T-helper 9 cell (primary cell): ENCODE data around the gene AKAP6.
"Not testable (repeated sequence)": the region's sequence is repeated elsewhere in the genome, so short reads cannot be mapped to it uniquely, and the experiment has no call there.

Source experiments
- DNase-seq: peaks from one replicate; pipeline ENCODE4 v3.0.0-alpha.2; 2020

AKAP6 gene

DNA sequence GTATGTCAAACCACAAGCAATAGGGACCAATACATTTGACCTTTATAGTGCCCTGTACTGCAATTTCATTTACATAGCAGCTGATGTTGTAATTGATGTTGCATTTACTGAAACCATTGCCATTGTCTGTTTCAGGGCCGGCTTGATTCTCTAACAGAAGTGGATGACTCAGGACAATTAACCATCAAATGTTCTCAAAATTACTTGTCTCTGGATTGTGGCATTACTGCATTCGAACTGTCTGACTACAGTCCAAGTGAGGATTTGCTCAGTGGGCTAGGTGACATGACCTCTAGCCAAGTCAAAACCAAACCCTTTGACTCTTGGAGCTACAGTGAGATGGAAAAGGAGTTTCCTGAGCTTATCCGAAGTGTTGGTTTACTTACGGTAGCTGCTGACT lies 216.0 kb downstream of the AKAP6 start:
- DNase-seq, result no peak

DNA sequence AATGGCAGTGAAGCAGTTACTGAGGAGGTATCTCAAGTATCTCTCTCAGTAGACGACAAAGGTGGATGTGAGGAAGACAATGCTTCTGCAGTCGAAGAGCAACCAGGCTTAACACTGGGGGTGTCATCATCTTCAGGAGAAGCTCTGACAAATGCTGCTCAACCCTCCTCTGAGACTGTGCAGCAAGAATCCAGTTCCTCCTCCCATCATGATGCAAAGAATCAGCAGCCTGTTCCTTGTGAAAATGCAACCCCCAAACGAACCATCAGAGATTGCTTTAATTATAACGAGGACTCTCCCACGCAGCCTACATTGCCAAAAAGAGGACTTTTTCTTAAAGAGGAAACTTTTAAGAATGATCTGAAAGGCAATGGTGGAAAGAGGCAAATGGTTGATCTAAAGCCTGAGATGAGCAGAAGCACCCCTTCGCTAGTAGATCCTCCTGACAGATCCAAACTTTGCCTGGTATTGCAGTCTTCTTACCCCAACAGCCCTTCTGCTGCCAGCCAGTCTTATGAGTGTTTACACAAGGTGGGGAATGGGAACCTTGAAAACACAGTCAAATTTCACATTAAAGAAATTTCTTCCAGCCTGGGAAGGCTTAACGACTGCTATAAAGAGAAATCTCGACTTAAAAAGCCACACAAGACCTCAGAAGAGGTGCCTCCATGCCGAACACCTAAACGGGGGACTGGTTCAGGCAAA lies 216.6 kb downstream of the AKAP6 start:
- DNase-seq, result no peak

DNA sequence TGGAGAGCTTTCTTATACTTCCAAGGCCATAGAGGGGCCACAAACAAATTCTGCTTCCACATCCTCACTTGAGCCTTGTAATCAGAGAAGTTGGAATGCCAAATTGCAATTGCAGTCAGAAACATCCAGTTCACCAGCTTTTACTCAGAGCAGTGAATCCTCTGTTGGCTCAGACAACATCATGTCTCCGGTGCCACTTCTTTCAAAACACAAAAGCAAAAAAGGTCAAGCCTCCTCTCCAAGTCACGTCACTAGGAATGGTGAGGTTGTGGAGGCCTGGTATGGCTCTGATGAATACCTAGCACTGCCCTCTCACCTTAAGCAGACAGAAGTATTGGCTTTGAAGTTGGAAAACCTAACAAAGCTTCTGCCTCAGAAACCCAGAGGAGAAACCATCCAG lies 217.1 kb downstream of the AKAP6 start:
- DNase-seq, result no peak

DNA sequence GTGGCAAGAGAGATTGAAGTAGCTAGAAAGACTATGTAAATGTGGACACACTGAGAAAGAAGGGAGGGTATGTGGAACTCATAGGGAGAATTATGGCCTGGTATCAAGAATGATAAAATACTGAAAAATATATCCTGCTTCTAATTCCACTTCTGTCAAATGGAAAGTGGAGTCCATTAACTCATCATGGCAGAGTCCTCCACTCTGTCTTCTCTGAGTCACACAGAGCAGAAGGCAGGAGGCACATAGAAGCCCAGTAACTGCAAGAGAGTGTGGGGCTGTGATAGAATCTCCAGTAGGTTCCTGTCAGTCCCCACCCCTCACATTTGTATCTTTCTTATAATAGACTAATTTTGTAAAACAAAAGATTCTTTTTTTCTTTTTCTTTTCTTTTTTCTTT lies 223.7 kb downstream of the AKAP6 start:
- DNase-seq, result no peak

DNA sequence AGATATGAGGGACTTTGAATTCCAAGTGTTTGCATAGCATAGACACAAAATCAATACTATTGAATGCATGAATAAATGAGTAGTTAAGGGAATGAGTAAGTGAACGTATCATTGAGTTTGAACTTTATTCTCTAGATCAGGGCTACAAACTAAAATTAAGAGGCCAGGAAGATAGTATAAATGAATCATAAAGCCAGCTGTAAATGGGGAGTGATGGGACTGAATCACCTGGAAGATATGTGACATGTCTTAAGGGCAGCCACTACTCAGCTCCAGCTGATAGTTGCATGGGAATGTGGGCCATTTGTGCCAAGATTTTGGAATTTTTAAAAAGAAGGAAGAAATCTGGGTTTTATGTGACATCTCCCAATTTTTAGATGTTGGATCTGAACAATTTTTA lies 229.9 kb downstream of the AKAP6 start:
- DNase-seq, result no peak

DNA sequence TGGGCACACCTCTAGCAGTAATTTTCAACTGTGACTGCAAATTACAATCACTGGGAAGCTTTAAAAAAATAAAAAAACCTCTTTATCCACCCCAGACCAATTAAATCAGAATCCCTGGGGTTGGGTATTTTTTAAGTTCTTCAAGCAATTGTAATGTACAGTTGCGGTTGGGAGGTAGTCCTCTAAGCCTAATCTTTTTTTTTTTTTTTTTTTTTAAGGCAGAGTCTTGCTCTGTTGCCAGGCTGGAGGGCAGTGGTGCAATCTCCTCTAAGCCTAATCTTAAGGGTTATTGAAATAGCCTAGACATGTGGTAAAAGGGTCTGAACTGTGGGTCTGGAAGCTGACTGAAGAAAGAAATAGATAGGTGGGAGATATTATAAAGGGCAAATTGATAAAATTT lies 230.5 kb downstream of the AKAP6 start:
- DNase-seq, result no peak

DNA sequence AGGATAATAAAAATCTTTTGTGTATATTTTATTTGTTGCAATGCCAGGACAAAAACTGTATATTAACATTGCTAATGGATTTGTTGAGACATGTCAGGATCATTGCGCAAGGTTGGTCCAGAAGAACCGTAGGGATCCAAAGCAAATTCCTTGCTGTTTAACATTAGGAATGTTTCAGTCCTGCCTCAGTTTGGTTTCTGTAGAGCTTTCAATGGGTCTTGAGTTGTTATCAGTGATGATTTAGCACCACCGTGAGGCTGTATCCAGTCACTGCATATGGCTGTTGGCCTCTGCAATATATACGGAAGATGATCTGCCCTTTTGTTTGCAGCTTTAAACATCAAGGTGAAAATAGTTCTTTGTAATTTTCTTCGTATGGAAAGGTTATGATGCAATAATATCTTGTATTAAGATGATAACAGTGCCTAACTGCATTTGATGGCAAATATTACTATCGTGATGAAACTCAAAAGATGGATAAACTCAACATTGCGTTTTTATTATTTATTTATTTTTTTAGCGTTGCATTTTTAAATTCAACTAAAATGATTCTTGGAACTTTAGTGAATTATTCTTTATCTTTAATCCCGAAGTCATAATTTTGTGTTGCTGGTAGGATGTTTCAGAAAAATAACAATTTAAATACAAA lies 231.2 kb downstream of the AKAP6 start:
- no peak for DNase-seq

DNA sequence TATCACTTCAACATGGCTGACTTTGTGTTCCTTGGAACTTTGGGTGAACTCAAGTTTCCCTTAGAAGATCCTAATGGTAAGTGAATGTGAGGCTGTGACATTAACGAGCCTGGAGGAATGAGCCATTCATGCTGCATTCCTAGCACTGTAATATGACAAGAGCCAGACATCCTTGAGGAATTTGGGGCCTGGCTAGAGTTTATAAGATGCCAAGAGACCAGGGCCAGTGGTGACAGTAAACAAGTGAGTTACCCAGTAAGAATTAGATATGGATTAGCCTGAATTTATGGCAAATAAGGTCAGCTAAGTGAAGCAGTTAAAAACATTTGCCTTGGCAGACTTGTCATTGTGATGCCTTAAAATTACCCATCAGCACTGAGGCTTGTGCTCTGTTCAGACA lies 232.4 kb downstream of the AKAP6 start:
- no peak for DNase-seq

DNA sequence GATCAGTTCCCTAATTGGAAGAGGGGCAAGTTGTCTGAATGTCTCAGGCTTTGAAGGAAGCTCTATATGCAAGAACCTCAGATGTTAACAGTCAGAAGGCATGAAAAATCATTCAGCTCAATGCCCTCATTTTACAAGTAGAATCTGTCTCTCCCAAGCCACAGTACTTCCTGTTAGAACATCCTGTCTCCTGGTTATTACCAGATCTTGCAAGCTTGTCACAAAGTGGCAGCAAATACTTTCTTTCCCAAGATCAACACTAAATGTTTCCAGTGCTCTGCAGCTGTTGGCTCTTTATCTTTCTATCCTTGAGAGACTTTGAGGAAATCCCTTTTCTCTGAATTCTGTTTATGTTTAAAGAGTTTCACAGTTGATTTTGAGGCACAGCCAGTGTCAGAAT lies 235.5 kb downstream of the AKAP6 start:
- DNase-seq, result no peak

DNA sequence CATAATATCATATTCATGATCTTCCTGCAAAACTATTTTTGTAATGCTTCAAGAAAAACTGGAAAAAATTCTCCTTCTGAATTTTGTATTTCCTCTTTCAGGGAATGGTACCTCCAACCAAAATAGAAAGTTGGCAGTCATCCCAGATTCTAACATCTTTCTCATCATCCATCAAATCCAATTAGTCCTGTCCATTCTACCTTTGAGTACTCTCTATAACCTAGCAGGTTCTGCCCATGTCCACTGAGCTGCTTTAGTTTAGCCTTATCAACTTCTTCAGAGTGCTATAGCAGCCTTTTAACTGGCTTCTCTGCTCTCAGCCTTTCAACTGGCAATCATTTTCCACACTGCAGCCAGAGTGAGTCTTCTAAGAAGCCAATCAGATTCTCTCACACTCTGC lies 236.2 kb downstream of the AKAP6 start:
- DNase-seq, result no peak

DNA sequence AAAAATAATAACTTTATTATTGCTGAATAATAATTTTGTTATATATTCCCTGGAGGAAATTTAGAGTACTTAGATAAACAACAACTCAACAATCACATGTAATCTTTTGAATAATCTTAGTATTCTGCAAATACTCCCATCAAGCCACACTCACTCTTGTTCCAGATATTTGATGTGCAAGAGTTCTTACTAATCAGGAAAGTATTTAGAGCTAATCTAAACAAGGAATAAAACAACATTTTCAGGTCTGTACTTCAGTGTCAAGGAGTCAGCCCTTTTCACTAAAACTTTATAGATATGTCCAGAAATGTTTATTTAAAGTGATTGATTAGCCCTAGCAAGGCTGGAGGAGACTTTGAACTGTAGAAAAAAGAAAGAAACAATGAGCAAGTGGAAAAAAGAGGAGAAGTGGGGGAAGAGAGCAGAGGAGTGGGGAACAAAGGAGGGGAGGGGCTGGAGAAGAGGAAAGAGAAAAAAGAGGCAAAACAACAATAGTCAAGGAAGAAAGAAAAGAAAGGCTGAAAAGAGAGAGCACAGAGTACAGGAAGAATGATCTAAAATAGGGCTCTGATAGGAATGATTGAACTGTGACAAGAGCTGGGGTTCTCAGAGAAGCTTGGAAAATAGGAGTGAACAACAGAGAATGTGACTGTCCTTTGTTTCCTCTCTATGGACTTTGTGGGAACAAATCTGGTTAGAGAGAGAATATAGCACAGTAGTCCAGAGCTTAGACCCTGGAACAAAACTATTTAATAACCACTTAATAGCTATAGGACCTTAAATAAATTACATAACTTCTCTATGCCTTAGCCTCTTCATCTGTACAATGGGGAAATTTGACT lies 238.7 kb downstream of the AKAP6 start:
- DNase-seq, result no peak

DNA sequence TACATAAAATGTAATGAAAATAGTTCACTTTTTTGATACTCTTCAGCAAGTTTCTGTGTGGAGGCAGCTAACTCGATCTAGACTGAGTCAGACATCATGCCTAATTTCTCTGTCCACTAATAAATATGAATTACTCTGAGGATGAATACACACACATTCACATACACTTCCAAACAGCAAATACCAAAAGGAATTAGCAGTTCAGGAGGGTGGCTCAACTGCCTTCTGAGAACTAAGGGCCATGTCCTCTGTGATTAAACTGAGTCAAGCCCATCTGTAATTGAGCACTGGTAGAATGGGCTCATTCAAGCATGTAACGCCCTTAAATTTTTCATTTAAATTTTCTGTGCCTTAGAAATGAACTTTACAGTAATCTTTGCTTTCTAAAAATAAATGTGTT lies 242.5 kb downstream of the AKAP6 start:
- DNase-seq, result no peak

DNA sequence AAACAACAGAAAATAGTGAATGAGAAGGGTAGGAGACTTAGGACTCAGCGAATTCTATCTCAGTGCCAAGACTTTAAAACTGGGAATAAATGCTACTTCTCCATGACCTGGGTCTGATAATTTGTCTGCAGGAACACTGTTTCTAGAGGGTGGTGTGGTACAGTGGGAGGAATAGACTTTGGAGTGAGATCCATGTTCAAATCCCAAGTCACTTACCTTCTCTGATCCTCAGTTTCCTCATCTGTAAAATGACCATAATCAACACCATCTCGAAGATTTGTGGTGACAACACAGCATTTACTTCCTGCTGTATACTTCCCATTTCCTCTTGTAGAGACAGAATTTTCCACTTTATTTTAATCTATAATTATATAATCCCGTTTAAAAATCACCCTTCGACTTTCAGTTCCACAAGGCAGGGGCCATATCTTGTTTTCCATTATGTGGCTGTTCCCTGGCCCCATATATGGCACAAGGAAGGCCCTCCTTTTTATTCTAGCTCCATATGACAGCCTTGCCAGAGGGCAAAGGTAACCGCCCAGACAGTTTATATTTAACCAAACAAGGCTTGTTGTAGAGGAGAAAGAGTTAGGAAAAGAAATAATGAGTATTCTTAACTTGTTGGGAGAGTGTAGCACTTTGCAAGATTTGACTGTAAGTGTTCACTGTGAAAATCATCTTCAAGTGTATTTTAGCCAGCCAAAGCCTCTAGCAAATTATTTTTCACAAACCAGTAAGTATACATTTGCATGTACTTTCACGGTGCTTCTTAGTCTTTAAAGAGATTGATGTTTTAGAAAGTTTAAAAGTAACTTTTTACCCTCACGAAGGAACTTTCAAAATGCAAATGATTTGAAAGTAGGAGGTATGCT lies 243.1 kb downstream of the AKAP6 start:
- DNase-seq, result no peak

DNA sequence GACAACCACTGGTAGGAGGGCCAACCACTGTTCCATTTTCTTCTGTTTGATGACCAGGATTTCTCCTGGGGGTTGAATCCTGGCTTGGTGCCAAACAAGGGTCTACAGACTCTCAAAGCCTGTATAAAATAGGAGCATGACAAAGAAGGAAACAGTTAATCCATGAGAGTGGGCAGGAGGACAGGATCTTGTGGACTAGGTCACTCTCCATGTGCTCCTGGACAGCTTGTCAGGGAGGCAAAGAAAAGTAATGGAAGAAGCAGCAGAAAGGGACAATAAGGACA lies 243.7 kb downstream of the AKAP6 start:
- no peak for DNase-seq

DNA sequence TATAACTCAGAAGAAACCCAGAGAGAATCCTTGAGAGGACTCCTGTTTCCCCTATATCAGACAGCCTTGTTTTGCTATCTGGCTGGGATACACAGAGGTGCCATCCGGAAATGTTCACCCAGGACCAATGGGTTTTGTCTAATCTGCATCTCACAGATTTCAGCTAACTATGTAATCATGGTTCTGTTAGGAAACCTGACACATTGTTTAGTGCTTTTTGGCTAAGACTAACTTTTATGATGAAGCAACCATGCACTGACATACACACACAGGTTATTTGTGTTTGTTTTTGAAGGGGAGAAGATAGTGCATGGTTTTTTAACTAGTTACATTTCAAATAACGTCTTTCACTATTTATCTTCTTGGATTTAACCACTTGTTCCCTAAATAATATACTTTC lies 245.2 kb downstream of the AKAP6 start:
- DNase-seq, result no peak

DNA sequence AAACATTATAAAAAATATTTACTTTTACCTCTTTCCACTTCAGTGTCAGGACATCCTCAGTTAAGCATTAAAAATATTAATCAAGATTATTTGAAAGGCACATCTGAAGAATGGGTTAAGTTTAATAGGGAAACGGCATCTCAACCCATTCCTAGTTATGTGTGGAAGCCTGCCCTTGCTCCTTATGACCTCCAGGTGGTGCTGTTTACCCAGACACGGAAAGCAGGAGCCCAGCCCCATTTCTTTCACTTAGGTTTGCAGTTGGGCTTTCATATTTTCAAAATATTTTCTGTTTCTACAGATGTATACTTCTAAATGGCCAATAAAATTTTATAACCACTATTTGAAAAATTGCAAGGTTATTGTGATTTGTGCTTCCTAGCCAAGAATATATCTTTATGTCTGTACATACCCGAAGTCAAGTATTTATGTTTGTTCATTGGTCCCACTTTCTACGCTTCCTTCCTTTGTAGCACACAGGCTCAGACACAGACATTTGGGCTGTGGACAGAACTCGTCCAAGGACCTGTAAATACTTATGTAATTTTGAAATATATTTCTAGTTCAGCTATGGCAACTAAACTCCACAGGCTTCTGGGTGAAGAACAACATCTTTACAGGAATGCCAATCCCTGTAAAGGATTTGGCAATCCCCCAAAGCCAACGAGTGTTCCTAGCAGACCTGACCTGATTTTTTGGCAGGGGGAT lies 247.1 kb downstream of the AKAP6 start:
- peak; percentile 8 for DNase-seq

DNA sequence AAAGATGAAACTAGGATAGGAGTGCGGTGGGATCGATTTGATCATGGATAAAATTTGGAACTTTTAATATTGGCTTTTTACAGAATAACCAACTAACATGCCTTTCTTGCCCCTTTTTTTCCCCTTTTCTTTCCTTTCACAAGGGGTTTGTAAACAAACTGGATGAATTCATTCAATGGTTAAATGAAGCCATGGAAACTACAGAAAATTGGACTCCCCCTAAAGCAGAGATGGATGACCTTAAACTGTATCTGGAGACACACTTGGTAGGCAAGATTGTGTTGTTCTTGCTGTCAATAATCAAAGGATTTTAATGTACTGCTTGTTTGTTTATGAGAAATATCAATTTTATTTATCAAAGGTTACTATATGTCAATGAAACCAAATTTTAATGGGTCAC lies 247.9 kb downstream of the AKAP6 start:
- DNase-seq, result no peak

DNA sequence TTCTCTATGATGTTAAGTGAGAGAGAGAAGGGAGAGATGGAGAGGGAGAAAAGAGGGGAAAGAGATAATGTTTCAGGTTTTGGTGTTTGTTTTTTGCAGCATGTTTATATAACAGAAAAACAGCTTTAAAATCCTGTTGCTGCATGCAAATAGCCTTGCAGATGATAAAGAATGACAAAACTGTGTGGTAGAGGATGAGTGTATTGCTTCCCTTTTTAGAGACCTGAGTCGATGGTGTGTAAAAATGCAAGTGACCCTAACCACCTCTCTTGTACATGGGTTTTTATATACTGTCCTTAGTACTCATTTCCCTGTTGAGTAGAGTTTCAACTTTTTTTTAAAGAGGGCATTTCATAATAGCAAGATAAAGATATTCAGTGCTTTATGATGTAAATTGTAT lies 249.1 kb downstream of the AKAP6 start:
- no peak for DNase-seq

DNA sequence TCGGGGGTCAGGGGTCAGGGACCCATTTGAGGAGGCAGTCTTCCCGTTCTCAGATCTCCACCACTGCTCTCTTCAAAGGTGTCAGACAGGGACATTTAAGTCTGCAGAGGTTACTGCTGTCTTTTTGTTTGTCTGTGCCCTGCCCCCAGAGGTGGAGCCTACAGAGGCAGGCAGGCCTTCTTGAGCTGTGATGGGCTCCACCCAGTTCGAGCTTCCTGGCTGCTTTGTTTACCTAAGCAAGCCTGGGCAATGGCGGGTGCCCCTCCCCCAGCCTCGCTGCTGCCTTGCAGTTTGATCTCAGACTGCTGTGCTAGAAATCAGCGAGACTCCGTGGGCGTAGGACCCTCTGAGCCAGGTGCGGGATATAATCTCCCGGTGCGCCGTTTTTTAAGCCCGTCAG lies 254.3 kb downstream of the AKAP6 start:
- not testable (repeated sequence) for DNase-seq

DNA sequence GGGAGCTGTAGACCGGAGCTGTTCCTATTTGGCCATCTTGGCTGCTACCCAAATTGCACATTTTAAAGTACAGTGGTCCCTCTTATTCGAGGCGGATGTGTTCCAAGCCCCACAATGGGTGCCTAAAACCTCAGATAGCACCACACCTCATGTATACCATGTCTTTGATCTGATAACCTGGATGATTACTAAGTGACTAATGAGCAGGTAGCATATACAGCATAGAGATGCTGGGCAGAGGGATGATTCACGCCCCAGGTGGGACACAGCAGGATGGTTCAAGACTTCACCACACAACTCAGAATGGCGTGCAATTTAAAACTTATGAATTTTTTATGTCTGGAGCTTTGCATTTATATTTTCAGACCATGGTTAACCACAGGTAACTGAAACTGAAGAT lies 255.0 kb downstream of the AKAP6 start:
- no peak for DNase-seq

DNA sequence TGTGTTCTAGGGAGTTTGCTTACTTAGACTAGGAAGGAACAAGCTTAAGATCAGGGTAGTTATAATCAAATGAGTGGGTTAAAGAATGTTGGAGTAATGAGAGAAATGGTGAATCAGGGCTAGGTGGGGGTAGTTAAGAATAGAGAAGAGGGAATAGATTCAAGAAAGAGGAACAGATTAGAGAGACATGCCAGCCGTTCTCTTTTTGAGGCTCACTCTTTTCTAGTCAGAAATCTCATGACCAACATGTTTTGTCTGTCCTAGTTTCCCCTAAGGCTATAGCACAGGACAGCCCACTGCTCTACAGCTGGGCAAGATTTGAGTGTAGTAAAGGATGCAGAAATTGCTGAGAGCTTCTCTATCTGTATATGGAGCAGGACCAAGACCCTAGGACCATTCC lies 258.4 kb downstream of the AKAP6 start:
- DNase-seq, result no peak

DNA sequence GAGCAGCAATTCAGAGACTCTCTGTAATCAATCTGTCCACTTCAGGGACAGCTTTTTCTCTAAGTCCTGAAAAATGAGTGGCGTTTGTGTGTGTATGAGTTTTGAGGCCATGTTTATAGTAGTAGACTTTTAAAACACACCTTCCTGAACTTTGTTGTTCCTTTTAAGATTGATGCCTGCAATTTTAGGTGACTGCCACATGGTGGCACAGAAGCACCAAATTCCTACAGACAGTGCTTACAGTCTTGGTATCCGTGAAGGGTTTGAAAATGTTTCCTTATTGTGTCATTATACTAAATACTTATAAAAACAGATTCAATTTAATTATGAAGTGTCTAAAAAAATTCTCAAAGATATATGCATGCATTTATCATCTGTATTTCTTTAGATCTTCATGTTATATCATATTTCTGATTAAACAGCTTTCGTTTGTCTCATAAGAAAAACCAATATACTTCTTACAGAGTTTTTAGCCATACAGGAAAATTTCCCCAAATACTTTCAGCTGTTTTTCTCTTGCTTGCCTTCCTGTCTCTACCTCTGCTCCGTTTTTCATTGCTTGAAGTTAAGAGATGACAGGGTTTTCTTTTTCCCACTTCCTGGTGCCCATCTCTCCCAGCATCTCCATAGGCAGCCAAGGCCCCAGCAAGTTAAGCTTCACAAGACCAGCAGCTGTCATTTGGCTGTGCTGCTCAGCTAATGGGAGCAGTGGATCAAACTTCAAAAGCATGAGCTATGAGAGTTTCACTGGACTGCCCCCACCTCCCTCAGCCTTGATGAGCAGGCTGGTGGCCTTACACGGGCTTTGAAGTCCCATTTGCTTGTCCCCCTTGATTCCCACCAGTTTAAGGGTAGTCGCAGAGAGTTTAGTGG lies 259.6 kb downstream of the AKAP6 start:
- DNase-seq, result no peak
